Skeletal muscle tissue (tissue), 4 donors: ENCODE measurements around the gene IL17REL. TPM values are rescaled to one million over a fixed set of nuclear protein-coding genes. Genes with fewer than 3 reads are reported as not detected.

ENCODE experiments used
- H3K27ac ChIP-seq: one replicate; pipeline ENCODE4 v1.7.0; 2013; ENCODE audit warnings: mild to moderate bottlenecking, low read depth, low read length, inconsistent platforms
- H3K27me3 ChIP-seq, 3 donors: one replicate each; pipeline ENCODE4 v1.7.0; 2013; ENCODE audit warnings: low read length in 3 of 3; ENCODE audit not compliant: control insufficient read depth in 3 of 3, insufficient read depth in 3 of 3
- H3K36me3 ChIP-seq, 3 donors: one replicate each; pipeline ENCODE4 v1.7.0; 2013; ENCODE audit warnings: low read length in 3 of 3; ENCODE audit not compliant: control insufficient read depth in 3 of 3, insufficient read depth in 3 of 3
- H3K4me1 ChIP-seq, 3 donors: one replicate each; pipeline ENCODE4 v1.7.0; 2013; ENCODE audit warnings: low read length in 3 of 3, mild to moderate bottlenecking in 3 of 3; ENCODE audit not compliant: control insufficient read depth in 3 of 3, insufficient read depth in 3 of 3
- H3K4me3 ChIP-seq, 3 donors: one replicate each; pipeline ENCODE4 v1.7.0; 2013; ENCODE audit warnings: low read length in 3 of 3
- H3K9ac ChIP-seq, 3 donors: one replicate each; pipeline ENCODE4 v1.7.0; 2013; ENCODE audit warnings: low read length in 3 of 3, mild to moderate bottlenecking in 3 of 3, moderate library complexity in 2 of 3, low read depth in 1 of 3
- H3K9me3 ChIP-seq, 3 donors: one replicate each; pipeline ENCODE4 v1.7.0; 2013; ENCODE audit warnings: low read length in 3 of 3; ENCODE audit not compliant: control insufficient read depth in 3 of 3
- total RNA-seq: library from RNA; depleted of rRNA; stranded (reverse); fragments of >200 nt; gene quantifications from one replicate; pipeline ENCODE4 v1.2.3, GENCODE V29; 2014
- donor health status: Osteomylitis.

IL17REL gene
- total RNA-seq, 1 donor from 2014 or later = not detected

DNA sequence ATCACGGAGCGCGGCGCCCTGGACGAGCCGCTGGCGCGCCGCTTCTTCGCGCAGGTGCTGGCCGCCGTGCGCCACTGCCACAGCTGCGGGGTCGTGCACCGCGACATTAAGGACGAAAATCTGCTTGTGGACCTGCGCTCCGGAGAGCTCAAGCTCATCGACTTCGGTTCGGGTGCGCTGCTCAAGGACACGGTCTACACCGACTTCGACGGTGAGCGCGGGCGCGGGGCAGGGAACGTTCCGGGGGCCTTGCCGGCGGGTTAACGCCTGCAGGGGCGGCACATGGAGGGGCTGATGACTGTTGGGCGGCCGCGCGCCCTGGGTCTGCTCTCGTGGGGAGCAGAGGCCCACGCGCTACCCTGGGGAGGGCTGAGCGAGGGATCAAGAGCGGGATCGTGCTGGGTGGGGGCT is 51.0 kb downstream of the IL17REL start:
- H3K27ac ChIP-seq = peak overlapping the region; percentile 92
- H3K9me3 ChIP-seq = no peaks in the 10 kb centered on the region
- no peaks in the 10 kb centered on the region for H3K27me3 ChIP-seq
- peak overlapping the region; percentile 87 to 97 (median 90) for H3K9ac ChIP-seq
- peak overlapping the region; percentile 86 to 94 (median 92) for H3K4me3 ChIP-seq
- H3K36me3 ChIP-seq = peaks cover 16 to 22% (median 20%) of the 10 kb centered on the region in 3 donors
- H3K4me1 ChIP-seq = peaks cover 45 to 65% (median 55%) of the 10 kb centered on the region in 3 donors

DNA sequence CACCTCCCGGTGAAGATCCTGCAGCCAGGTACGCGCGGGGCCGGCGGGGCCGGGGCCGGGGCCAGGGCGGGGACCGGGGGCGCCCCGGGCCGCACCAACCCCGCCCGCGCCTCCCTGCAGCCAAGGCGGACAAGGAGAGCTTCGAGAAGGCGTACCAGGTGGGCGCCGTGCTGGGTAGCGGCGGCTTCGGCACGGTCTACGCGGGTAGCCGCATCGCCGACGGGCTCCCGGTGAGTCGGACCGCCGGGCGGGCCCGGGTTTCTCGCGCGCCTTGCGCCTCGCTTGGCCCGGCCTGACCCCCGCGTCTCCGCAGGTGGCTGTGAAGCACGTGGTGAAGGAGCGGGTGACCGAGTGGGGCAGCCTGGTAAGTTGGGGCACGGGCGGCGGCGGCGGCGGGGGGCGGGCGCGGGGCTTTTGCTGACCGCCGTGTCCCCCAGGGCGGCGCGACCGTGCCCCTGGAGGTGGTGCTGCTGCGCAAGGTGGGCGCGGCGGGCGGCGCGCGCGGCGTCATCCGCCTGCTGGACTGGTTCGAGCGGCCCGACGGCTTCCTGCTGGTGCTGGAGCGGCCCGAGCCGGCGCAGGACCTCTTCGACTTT is 51.5 kb downstream of the IL17REL start:
- H3K4me3 ChIP-seq = peak overlapping the region; percentile 86 to 94 (median 92)
- H3K27ac ChIP-seq = peak overlapping the region; percentile 92
- no peaks in the 10 kb centered on the region for H3K9me3 ChIP-seq
- peak overlapping the region; percentile 87 to 97 (median 90) for H3K9ac ChIP-seq
- peaks cover 16 to 22% (median 20%) of the 10 kb centered on the region in 3 donors for H3K36me3 ChIP-seq
- no peaks in the 10 kb centered on the region for H3K27me3 ChIP-seq
- peaks cover 40 to 65% (median 54%) of the 10 kb centered on the region in 3 donors for H3K4me1 ChIP-seq

DNA sequence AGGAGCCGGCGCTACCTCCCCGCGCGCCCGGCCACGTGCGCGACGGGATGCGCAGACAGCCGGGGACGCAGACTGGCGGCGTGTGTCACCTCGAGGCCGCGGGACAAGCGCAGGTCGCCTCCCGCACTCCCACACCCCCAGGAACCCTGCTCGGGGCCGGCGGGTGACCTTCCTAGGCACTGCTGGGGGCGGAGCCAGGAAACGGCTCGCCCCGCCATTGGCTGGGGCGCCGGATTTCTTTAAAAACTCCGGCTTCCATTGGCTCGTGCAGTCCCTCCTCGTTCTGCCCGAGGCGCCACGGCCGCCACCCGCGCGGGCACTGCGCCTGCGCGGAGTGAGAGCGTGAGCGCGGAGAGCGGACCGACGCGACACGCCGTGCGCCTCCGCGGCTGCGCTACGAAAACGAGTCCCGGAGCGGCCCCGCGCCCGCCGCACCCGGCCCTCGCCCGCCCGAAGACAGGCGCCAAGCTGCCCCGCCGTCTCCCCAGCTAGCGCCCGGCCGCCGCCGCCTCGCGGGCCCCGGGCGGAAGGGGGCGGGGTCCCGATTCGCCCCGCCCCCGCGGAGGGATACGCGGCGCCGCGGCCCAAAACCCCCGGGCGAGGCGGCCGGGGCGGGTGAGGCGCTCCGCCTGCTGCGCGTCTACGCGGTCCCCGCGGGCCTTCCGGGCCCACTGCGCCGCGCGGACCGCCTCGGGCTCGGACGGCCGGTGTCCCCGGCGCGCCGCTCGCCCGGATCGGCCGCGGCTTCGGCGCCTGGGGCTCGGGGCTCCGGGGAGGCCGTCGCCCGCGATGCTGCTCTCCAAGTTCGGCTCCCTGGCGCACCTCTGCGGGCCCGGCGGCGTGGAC is 52.2 kb downstream of the IL17REL start, which contains the start of gene PIM3:
Gene PIM3 (plus strand): TSS at position 614 of the 846 bp plus-strand sequence. CDS start 176 bp downstream, at position 790.
- H3K4me1 ChIP-seq = peaks cover 43 to 65% (median 54%) of the 10 kb centered on the region in 3 donors
- H3K9ac ChIP-seq = peak within 1 kb of the TSS; percentile 87 to 97 (median 90)
- no peaks in the 10 kb centered on the region for H3K27me3 ChIP-seq
- H3K36me3 ChIP-seq = peaks cover 16 to 22% (median 20%) of the 10 kb centered on the region in 3 donors
- H3K4me3 ChIP-seq = peak within 1 kb of the TSS; percentile 86 to 94 (median 92)
- H3K27ac ChIP-seq = peak within 1 kb of the TSS; percentile 92
- no peaks in the 10 kb centered on the region for H3K9me3 ChIP-seq

DNA sequence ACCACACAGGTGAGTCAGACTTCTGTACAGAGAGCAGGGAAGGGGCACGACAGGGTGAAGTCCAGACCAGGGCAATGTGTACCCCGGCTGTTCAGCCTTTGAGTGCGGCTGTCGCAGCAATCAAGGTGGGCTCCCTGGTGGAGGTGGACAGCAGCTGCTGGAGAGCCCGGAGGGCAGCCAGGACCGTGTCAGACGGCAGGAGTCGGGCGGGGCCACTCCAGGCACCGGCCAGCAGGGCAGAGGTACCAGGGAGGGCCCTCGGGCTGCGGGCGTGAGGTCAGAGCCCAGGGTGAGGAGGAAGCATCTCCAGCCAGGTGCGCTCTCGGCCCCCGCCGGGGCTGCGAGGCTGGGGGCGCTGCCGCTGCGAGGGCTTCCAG is 52.8 kb downstream of the IL17REL start:
- Histone ChIP-seq H3K9ac (peak overlapping the region; percentile 80 to 97 (median 86)), H3K27ac (peak overlapping the region; percentile 92), H3K4me1 (peaks cover 44 to 65% (median 54%) of the 10 kb centered on the region in 3 donors)

DNA sequence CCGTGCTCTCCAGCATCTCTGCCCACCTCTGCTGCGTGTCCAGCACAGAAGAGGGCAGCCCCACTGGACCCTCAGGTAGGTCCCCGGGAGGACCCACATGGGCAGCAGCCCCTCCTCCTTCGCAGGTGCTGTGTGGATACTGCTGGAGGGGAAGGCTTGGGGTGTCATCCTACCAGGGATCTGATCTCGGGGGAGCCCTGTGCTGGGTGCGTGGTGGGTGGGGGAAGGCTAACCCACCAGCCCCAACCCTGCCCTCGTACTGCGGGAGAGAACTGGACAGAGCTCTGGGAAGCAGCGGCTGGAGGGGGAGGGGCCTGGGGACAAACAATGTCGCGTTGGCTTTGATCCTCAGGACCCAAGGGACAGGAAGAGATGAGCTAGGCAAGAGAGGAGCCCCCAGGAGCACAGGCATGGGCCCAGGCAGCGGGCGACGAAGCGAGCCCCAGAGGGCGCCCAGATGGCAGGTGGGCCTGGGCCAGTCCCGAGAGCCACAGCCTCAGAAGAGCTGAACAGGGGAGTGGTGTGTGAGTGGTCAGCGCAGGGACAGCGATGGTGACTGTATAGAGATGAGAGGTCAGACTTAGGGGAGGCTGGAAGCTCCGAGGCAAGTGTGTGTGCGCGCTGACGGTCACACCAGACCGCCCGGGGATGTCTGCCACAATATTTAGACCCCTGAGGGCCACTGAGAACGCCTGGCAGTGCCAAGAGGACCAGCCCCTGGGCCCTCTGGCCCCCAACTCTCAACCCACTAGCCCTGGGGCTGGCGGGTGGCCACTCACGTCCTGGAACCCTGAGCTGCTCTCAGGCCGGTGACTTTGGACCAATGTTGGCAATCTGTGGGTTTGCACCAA is 53.4 kb downstream of the IL17REL start:
- Histone ChIP-seq H3K36me3 (peaks cover 10 to 21% (median 15%) of the 10 kb centered on the region in 3 donors), H3K9ac (peak overlapping the region; percentile 80 to 97 (median 86)), H3K27ac (peak overlapping the region; percentile 92), H3K4me3 (peak overlapping the region; percentile 67 to 94 (median 81)), H3K27me3 (no peaks in the 10 kb centered on the region), H3K9me3 (no peaks in the 10 kb centered on the region), H3K4me1 (peaks cover 44 to 65% (median 54%) of the 10 kb centered on the region in 3 donors)

More for the DNA sequence above, 52.8 kb downstream of the IL17REL start:
- Histone ChIP-seq H3K36me3 (peaks cover 16 to 22% (median 16%) of the 10 kb centered on the region in 3 donors), H3K4me3 (peak overlapping the region; percentile 67 to 94 (median 81)), H3K27me3 (no peaks in the 10 kb centered on the region), H3K9me3 (no peaks in the 10 kb centered on the region)

DNA sequence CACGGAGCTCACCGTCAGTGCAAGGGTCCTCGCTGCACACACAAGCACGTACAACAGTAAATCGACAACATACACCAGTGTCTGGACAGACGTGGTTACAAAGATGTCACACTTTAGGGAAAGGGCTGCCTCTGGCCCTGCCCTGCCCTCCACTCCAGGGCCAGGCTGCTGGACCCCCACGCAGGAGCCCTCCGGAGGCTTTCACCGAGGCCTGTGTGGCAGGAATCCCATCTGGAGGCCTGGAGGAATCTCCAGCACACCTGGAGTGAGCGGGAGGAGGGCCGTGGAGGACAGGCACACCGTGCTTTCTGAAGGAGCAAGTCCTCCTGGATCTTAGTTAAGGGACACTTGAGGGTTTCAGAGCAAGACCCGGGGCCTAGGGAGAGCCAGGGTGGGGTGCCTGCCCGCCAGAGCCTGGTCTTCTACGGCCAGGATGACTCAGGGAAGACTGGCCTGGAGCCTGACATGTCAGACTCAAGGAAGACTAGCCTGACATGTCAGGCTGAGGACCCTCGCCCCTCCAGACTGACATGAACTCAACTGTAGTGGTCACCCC is 54.1 kb downstream of the IL17REL start:
- H3K4me1 ChIP-seq = peaks cover 44 to 65% (median 54%) of the 10 kb centered on the region in 3 donors
- no peak overlapping the region for H3K27ac ChIP-seq
- H3K9ac ChIP-seq = no peak overlapping the region
- H3K9me3 ChIP-seq = no peaks in the 10 kb centered on the region
- peaks cover 8 to 17% (median 9%) of the 10 kb centered on the region in 3 donors for H3K36me3 ChIP-seq
- no peak overlapping the region for H3K4me3 ChIP-seq
- no peaks in the 10 kb centered on the region for H3K27me3 ChIP-seq

DNA sequence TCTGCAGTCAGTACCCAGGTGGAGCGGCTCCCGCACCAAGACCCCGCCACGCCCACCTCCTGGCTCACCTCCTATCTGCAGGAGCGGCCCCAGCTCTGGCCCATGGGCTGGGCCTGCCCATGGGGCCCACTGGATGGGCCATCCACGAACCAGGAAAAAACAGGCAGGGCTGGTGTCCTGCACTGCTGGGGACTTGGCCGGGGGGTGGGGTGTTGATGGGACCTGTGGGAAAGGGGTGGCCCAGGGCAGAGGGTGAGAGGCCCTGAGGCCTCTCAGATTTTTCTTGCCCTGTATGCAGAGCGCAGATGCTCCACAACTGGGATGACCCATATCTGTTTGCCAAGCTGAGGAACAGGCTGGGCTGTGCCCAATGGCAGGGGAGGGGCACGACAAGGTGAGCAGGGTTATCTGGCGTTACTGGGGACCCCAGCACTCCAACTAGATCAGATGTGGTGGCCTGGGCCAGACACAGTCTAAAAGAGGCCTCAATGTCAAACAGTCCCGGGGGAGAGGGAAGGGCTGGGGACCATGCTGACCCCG is 54.7 kb downstream of the IL17REL start:
- peaks cover 43 to 65% (median 54%) of the 10 kb centered on the region in 3 donors for H3K4me1 ChIP-seq
- no peaks in the 10 kb centered on the region for H3K27me3 ChIP-seq
- no peaks in the 10 kb centered on the region for H3K9me3 ChIP-seq
- H3K36me3 ChIP-seq = peaks cover 3 to 12% (median 3%) of the 10 kb centered on the region in 3 donors
- H3K9ac ChIP-seq = no peak overlapping the region
- no peak overlapping the region for H3K27ac ChIP-seq
- no peak overlapping the region for H3K4me3 ChIP-seq

DNA sequence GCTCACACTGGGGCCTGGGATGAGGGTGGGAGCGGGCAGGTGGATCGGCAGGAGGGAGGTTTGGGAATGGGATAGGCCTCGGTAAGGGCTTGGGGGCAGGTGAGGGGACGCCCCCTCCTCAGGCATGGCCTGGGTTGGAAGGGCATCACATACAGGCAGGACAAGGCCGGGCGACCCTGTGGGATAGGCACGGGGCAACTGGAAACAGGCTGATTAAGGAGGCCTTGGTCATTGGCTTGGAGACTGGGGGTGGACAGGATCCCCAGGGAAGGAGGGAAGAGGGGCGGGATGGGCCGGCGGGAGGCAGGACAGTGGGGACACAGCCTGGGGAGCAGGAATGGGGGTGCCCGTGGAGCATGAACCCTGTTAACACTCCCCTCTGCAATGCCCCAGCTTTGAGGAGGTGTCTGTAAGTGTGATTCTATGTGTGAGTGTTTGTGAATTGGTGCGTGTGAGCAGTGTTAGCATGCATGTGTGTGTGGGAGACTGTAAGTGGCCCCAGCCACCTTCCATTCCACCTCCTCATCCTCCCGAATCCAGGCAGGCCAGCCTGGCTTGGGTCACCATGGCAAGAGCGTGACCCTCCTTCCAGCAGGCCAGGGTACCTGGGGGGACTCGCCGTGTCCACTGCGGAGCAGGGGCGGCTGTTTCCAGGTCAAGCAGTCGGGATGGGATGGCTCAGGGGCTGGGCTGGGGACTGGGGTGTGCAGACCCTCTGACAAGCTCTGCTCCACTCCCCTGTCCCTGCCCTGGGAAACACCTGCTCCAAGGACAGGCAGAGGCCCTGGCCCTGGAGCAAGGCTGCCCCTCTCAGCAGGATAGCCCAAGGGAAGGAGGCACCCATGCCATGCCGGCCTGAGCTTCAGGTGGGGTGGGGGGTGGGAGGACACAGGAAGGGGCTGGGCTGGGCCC is 55.4 kb downstream of the IL17REL start:
- no peaks in the 10 kb centered on the region for H3K9me3 ChIP-seq
- peak overlapping the region in 1 of 3 donors; percentile 87 for H3K9ac ChIP-seq
- no peaks in the 10 kb centered on the region for H3K27me3 ChIP-seq
- H3K27ac ChIP-seq = no peak overlapping the region
- H3K4me1 ChIP-seq = peaks cover 40 to 67% (median 54%) of the 10 kb centered on the region in 3 donors
- H3K4me3 ChIP-seq = no peak overlapping the region
- peaks cover 0 to 7% (median 0%) of the 10 kb centered on the region in 3 donors for H3K36me3 ChIP-seq
